Stimulated activated CD4-positive, alpha-beta T cell treated with anti-CD3 and anti-CD28 coated beads, Interleukin-12 subunit alpha, Interleukin-12 subunit beta, amount 100 ng/mL, for 24 hours (primary cell): ENCODE results near the gene ZNF655.
"Not testable (repeated sequence)": the region's sequence is repeated elsewhere in the genome, so short reads cannot be mapped to it uniquely, and the experiment has no call there.

Source experiments
- DNase-seq, 2 experiments: peaks; one replicate each; pipeline ENCODE4 v3.0.0-alpha.2; 2020; ENCODE audit warnings: low read depth in 2 of 2

Gene ZNF655

GRCh38 chr7:99560834-99561736 lies 2.6 kb downstream of the ZNF655 start:
- no peak for DNase-seq

GRCh38 chr7:99561737-99562051 lies 3.3 kb downstream of the ZNF655 start:
- no peak for DNase-seq

- DNase-seq = no peak
These were observed 3.8 kb downstream of the ZNF655 start for GRCh38 chr7:99562114-99562784.

GRCh38 chr7:99562832-99563231 lies 4.4 kb downstream of the ZNF655 start:
- DNase-seq = no peak

- DNase-seq = no peak
These were observed 5.2 kb downstream of the ZNF655 start for GRCh38 chr7:99563650-99564049.

- not testable (repeated sequence) for DNase-seq
These were observed 10.3 kb downstream of the ZNF655 start for GRCh38 chr7:99568770-99569169.

- no peak for DNase-seq
These were observed 13.3 kb downstream of the ZNF655 start for GRCh38 chr7:99571768-99572167.

GRCh38 chr7:99573257-99573656 lies 14.8 kb downstream of the ZNF655 start:
- no peak for DNase-seq

GRCh38 chr7:99576251-99576650 lies 17.8 kb downstream of the ZNF655 start:
- DNase-seq = no peak

- no peak for DNase-seq
These were observed 21.0 kb downstream of the ZNF655 start for GRCh38 chr7:99579281-99579955.

- DNase-seq = peak; percentile 17 to 29
These were observed 21.7 kb downstream of the ZNF655 start for GRCh38 chr7:99579956-99580777.

GRCh38 chr7:99580778-99581332 lies 22.4 kb downstream of the ZNF655 start:
- not testable (repeated sequence) for DNase-seq

GRCh38 chr7:99588868-99589267 lies 30.4 kb downstream of the ZNF655 start:
- no peak for DNase-seq

- DNase-seq = no peak
These were observed 36.7 kb downstream of the ZNF655 start for GRCh38 chr7:99594948-99595745.

GRCh38 chr7:99596408-99596955 lies 38.0 kb downstream of the ZNF655 start:
- DNase-seq = no peak

- DNase-seq = no peak
These were observed 39.5 kb downstream of the ZNF655 start, which contains the start of gene TMEM225B for GRCh38 chr7:99597762-99598501. Gene TMEM225B (plus strand): TSS chr7:99598267. CDS start chr7:99604389, 6,122 bp downstream.

- DNase-seq = no peak
These were observed 41.4 kb downstream of the ZNF655 start for GRCh38 chr7:99599836-99600235.

GRCh38 chr7:99601656-99602310 lies 43.3 kb downstream of the ZNF655 start:
- DNase-seq = no peak

- no peak for DNase-seq
These were observed 47.1 kb downstream of the ZNF655 start for GRCh38 chr7:99605527-99605926.
